Activated CD4-positive, CD25-positive, alpha-beta regulatory T cell treated with anti-CD3 and anti-CD28 coated beads, Interleukin-2, amount 50 U/mL, for 72 hours (primary cell): ENCODE measurements around the gene ZNF45.
"Not testable (repeated sequence)": the region's sequence is repeated elsewhere in the genome, so short reads cannot be mapped to it uniquely, and the experiment has no call there.

Experiments
- DNase-seq: peaks from one replicate; pipeline ENCODE4 v3.0.0; 2021

ZNF45 gene

DNA sequence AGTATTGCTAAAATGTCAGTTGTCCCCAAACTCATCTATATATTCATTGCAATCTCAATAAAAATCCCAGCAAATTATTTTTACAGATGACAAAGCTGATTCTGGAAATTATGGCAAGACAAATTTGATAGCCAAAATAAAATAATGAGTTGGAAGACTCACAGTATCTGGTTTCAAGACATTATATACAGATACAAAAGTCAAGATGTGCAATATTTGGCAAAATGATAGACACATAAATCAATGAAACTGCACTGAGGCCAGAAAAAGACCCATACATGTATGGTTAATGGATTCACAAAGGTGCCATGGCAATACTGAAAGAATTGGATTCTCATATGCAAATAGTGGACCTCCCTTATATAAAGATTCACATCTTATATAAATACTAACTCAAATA is 24.2 kb downstream of the ZNF45 start:
- no peak for DNase-seq

- no peak for DNase-seq
These were observed 26.4 kb downstream of the ZNF45 start for GRCh38 chr19:43908659-43909058.

GRCh38 chr19:43906774-43907173 is 28.3 kb downstream of the ZNF45 start:
- no peak for DNase-seq

DNA sequence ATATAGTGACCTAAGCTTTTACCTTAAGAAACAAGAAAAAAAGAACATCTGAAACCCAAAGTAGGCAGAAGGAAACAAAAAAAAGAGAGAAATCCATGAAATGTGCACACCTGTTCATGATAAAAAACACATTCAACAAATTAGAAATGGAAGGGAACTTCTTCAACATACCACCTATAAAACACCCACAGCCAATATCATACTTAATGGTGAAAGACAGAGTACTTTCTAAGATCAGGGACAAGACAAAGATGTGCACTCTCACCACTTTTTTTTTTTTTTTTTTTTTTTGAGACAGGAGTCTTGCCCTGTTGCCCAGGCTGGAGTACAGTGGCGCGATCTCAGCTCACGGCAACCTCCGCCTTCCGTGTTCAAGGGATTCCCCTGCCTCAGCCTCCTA is 29.2 kb downstream of the ZNF45 start:
- no peak for DNase-seq

DNA sequence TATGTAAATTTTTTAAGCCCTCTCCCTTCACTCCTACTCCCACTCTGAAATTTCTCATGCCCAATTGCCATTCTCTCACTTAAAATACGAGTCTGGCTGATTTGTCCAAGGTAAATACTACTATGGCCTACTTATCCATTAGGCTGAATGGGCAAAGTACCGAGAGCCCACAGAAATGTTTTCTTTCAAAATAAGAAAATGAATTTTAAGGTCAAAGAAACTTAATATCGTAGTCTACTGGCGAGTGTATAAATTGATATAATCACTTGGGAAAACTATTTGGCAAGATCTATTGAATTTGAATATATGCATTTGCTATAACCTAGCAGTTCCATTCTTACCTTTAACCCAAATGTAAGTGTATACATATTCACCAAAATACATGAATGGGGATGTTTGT is 32.7 kb downstream of the ZNF45 start:
- DNase-seq: no peak

- peak; percentile 61 for DNase-seq
These were observed 33.4 kb downstream of the ZNF45 start for GRCh38 chr19:43901395-43902390.

GRCh38 chr19:43895727-43896308 is 39.3 kb downstream of the ZNF45 start:
- no peak for DNase-seq

GRCh38 chr19:43883864-43884263 is 51.2 kb downstream of the ZNF45 start, which contains the start of gene ZNF404:
Gene ZNF404, minus strand, starts transcription at chr19:43883964.
- DNase-seq: no peak

- no peak for DNase-seq
These were observed 54.6 kb downstream of the ZNF45 start for GRCh38 chr19:43880483-43880882.

- DNase-seq: no peak
These were observed 62.3 kb downstream of the ZNF45 start for GRCh38 chr19:43872547-43873336.

- not testable (repeated sequence) for DNase-seq
These were observed 68.2 kb downstream of the ZNF45 start for GRCh38 chr19:43866923-43867322.
